HG03175 (cell line): ENCODE data around the gene AGBL4.

Experiments
- ATAC-seq: cut with Tn5 transposase; IDR thresholded peaks from one replicate; pipeline ENCODE4 v1.9.1; 2021; ENCODE audit warnings: mild to moderate bottlenecking, moderate library complexity; ENCODE audit not compliant: unreplicated experiment

AGBL4 gene

GRCh38 chr1:48916130-48917069 is 1107.4 kb downstream of the AGBL4 start:
- ATAC-seq = peak; percentile 57

GRCh38 chr1:48908606-48909005 is 1115.1 kb downstream of the AGBL4 start:
- no peak for ATAC-seq

GRCh38 chr1:48906729-48907128 is 1117.0 kb downstream of the AGBL4 start:
- ATAC-seq = no peak

- ATAC-seq = no peak
Observed at GRCh38 chr1:48906164-48906563, 1117.6 kb downstream of the AGBL4 start.

- no peak for ATAC-seq
Observed at GRCh38 chr1:48903291-48903690, 1120.5 kb downstream of the AGBL4 start.

GRCh38 chr1:48898894-48899293 is 1124.9 kb downstream of the AGBL4 start:
- ATAC-seq = no peak

- no peak for ATAC-seq
Observed at GRCh38 chr1:48889615-48890014, 1134.1 kb downstream of the AGBL4 start.

- ATAC-seq = no peak
Observed at GRCh38 chr1:48889082-48889481, 1134.7 kb downstream of the AGBL4 start.

GRCh38 chr1:48887796-48888195 is 1136.0 kb downstream of the AGBL4 start:
- ATAC-seq = no peak

- no peak for ATAC-seq
Observed at GRCh38 chr1:48882020-48882419, 1141.7 kb downstream of the AGBL4 start.

- no peak for ATAC-seq
Observed at GRCh38 chr1:48878191-48878940, 1145.4 kb downstream of the AGBL4 start.

GRCh38 chr1:48876330-48876785 is 1147.4 kb downstream of the AGBL4 start:
- no peak for ATAC-seq

GRCh38 chr1:48875552-48876329 is 1148.0 kb downstream of the AGBL4 start:
- ATAC-seq = no peak

GRCh38 chr1:48873944-48874343 is 1149.8 kb downstream of the AGBL4 start:
- no peak for ATAC-seq

GRCh38 chr1:48870596-48870995 is 1153.2 kb downstream of the AGBL4 start:
- peak; percentile 61 for ATAC-seq

- no peak for ATAC-seq
Observed at GRCh38 chr1:48869116-48869893, 1154.4 kb downstream of the AGBL4 start.

GRCh38 chr1:48864913-48865312 is 1158.8 kb downstream of the AGBL4 start:
- no peak for ATAC-seq

- ATAC-seq = no peak
Observed at GRCh38 chr1:48859456-48859855, 1164.3 kb downstream of the AGBL4 start.

- no peak for ATAC-seq
Observed at GRCh38 chr1:48858200-48858920, 1165.4 kb downstream of the AGBL4 start.

- no peak for ATAC-seq
Observed at GRCh38 chr1:48853006-48853405, 1170.7 kb downstream of the AGBL4 start.
